NCI-H1436 (cell line): Measurements from ENCODE around the gene SPINT2.

Source experiments
- DNase-seq: peaks from one replicate; lab custom pipeline; 2025; lab: John Stamatoyannopoulos, UW

SPINT2 gene

DNA sequence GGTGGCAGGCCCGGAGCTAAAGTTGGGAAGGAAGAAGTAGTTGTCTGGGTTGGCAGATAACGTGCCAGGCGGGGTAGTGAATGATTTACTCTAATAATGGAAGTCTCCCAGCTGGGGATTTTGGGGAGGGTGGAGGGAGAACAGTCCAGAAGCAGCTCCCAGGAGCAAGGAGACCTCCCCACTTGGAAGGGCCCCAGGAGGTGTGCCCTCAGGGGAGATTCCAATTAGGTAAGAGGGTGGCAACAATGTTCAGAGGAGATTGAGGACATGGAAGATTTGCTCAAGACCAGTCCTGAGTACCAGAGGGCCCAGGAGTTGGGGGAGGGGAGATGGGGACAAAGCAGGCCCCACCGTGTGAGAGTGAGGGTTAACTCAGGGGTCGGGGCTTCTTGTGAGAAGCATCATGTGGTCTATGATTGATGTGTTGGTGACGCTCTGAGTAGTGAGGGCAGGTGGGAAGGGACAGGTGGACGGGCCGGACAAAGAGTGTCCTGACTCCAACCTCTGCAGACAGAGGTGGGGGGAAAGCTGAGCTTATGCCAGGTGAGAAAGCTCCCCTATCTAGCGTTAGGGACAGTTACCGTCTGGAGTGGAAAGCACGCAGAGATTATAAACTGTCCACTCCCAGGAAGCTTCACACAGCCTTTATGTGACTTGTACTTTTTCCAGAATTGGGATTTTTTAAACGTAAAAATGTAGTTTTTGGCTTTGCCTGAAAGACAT, 3.5 kb downstream of the SPINT2 start:
- DNase-seq = no peak

GRCh38 chr19:38268539-38268938, 4.2 kb downstream of the SPINT2 start:
- DNase-seq = no peak

DNA sequence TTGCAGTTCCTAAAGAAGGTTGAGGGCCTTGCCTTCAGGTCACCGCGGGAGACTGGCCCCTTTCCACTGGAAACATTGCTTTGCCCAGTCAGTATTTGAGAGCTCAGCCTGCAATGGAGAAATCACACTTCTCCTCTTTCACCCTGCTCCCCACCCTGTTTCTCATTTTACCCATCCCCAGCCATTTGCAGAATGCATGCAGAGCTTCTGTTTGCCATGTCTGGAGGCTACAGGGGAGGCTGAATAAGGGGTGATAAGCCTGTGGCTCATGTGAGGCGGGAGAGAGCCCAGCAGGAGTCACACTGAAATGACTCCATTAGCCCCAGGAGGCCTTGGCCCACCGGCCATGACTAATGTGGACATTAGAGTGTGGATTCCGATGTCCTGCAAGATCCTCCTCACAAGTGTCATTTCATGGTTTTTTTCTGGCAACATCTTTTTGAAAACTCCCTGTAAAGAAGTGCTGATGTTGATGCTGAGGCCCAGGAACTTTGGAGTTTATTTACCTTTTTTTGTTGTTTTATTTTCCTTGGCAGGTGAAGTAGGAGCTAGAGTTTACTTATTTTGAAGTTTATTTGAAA, 6.3 kb downstream of the SPINT2 start:
- DNase-seq = no peak

DNA sequence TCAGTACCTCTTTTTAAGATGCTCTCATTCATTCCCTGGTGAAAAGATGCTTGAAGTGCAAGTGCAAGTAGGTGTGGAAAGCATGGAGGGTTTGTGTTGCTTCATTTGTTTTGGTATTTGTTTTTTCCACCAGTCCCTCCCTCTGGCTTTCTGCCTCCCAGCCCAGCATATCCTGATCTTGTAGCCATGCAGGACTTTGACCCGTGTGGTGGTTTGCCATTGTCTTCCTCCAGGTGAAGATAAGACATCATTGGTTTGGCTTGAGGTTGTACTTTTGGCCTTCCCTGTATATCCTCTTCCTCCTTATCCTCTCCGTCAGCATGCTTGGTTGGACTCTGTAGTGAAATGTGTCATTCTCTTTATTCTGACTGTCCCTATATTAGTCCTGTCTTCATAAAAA, 9.1 kb downstream of the SPINT2 start:
- no peak for DNase-seq

DNA sequence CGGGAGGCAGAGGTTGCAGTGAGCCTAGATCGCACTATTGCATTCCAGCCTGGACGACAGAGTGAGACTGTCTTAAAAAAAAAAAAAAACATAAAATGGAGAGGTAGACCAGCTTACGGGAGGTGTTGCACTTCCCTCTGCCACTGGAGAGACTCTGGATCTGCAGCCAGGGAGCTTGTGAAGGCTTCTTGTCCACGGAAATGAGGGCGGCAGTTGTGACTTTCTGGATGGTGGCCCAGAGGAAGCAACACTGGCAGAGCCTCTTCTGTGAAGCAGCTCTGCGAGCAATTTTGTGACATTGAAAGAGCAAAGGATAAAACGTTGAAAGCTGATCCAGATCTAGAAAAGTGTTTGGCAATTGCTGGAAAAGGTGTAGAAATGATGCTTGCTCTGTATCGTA, 10.4 kb downstream of the SPINT2 start:
- DNase-seq = no peak

DNA sequence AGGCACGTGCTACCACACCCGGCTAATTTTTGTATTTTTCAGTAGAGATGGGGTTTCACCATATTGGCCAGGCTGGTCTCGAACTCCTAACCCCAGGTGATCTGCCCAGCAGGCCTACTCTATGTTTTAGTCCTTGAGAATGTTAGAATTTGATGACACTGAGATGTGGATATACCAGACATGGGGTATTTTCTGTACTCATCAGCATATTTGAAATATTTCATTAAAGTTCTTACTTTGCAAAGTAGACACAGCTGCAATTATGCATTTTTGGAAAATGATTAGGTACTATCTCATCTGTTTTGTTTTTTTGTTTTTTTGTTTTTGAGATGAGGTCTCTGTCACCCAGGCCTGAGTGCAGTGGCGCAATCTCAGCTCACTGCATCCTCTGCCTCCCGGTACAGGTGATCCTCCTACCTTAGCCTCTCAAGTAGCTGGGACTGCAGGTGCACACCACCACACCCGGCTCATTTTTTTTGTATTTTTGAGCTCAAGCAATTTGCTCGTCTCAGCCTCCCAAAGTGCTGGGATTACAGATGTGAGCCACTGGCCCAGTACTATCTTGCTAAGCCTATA, 12.7 kb downstream of the SPINT2 start:
- DNase-seq = no peak

DNA sequence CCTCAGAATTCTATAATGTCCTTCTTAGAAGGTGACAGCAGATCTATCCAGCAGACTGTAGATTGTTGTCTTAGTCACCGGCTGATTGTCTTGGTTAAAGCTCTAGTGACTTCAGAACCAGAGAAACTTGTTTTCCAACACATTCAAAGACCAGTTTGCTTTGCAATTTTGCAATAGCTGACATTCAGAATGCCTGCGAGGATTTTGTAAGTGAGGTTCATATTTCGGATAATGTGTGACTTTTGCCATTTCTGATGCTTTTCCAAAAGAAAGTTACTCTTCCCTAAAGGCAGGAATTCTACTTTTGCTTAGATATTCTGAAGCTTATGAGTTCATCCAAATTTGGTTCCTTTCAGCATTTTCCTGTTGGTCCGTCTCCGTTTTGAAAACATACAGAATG, 13.2 kb downstream of the SPINT2 start:
- DNase-seq = no peak

DNA sequence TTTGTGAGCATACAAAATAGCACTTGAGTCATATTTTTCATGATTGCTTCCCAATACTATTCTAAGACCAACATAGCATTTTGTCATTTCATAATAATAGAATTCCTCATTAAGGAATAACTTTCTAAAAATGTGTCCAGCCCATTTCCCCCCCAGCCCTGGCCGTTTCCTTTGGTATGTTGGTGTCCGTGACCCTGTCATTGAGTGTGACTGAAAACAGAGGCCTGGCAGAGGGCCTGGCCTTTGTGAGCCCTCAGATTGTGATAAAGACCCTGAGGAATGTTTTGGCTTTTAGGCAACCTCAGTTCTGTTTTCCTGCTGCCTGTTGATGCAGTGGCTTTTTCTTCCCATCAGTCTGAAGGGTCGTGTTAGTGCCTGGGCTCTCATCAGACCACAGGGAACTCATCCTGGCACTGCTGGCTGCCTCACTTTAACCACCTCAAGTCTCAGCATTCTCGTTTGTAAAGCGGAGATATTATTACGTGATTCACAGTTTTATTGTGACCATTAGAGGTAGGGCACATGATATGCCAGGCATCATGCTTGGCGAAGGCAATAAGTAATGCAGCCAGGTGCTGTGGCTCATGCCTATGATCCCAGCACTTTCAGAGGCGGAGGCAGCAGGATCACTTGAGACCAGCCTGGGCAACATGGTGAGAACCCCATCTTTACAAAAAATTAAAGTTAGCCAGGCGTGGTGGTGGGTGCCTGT, 13.8 kb downstream of the SPINT2 start:
- DNase-seq = no peak

- no peak for DNase-seq
These were observed 14.4 kb downstream of the SPINT2 start for GRCh38 chr19:38278751-38279150.

- DNase-seq = no peak
These were observed 15.9 kb downstream of the SPINT2 start for GRCh38 chr19:38280030-38280921.

DNA sequence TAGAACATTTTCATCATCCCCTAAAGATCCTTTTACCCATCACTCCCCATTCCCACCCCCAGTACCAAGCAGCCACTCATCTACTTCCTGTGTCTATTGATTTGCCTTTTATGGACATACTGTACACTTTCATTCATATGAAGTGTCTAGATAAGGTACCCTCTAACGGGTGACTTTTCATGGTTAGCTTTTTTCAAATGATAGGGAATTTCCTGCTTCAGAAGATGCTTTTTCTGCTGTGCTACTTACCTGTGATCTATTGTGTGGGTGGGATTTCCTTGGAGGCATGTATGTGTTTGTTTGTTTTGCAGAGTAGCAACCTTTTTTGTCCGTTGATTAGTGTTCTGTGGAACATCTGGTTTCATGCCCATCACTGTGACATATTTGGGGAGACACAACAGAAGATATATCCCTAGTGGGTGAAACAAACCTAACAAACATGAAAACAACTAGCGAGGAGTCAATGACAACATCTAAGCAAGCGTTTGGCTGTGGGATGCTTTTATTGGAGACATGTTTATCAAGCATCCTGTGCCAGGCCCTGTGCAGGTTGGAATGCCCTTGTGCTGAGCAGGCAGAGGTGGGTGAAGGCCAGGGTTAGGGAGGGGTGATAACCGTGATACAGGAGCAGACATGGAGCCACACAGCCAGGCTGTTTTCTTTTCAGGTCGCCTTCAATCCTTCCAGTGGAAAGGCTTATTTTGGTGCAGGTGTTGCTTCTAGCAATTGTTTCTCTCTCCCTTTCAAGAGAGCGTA, 17.6 kb downstream of the SPINT2 start:
- no peak for DNase-seq

GRCh38 chr19:38283271-38283670, 18.9 kb downstream of the SPINT2 start:
- DNase-seq = no peak

GRCh38 chr19:38284422-38284821, 20.0 kb downstream of the SPINT2 start:
- DNase-seq = no peak

DNA sequence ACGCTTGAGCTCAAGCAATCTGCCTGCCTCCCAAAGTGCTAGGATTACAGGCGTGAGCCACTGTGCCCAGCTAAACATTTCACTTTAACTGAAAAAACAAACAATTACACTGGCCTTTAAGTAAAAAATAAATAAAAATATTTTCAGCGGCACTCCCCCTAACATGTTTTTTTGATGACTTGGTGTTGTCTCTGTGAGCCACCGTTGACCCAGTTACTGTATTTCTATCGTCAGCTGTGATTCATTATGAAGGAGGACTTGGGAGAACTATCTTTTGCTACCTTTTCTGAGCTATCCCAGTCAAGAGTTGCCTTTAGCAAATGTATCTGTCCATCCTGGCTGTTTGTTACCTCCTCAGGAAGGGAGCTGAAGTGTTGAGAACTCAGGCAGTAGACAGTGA, 21.2 kb downstream of the SPINT2 start:
- DNase-seq = no peak

- DNase-seq = no peak
These were observed 23.2 kb downstream of the SPINT2 start for GRCh38 chr19:38287604-38288003.

DNA sequence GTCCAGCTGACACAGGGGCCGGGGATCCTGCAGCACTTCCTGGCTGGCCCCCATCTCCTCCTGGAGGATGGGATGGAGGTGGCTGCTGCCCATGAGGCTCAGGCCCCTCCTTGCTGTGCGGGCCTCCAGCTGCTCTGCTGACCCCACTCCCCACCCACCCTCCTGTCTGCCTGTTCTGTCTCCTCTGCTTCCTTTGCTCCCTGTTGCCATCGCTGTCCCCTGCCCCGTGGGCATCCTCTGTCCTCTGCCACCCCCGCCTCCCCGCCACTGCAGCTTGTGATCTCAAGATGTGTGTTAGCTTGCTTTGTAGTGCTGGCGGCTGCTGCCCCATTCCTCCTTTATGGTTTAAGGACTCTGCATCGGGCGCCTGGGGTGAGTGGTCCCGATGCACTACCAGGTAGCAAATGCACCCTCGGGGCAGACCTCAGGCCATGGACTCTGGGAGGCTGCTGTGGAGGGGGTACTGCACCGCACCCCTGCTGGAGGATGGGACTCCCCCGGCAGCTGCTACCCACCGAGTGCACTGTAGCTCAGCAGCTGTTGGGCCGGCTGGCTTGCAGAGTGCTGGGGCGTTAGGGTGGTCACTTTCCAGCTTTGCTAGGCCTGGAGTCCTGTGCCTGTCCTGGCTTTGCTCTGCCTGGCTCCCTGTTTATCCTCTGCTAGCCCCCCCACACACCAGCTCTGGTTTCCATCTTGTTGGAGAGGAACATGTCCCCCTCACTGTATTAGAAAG, 23.9 kb downstream of the SPINT2 start:
- DNase-seq = no peak

DNA sequence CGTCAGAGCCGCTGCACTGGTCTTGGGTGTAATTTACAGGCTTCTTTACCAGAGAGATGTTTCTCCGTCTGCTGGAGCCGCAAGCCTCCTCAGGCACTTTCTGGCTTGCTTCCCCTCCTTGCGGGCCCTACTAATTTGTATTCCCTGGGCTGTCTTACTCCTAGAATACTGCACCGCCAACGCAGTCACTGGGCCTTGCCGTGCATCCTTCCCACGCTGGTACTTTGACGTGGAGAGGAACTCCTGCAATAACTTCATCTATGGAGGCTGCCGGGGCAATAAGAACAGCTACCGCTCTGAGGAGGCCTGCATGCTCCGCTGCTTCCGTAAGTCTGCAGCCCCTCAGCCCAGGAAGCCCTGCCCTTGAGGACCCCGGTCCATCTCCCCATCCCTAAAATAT, 25.6 kb downstream of the SPINT2 start:
- no peak for DNase-seq

GRCh38 chr19:38290631-38291147, 26.3 kb downstream of the SPINT2 start:
- no peak for DNase-seq

DNA sequence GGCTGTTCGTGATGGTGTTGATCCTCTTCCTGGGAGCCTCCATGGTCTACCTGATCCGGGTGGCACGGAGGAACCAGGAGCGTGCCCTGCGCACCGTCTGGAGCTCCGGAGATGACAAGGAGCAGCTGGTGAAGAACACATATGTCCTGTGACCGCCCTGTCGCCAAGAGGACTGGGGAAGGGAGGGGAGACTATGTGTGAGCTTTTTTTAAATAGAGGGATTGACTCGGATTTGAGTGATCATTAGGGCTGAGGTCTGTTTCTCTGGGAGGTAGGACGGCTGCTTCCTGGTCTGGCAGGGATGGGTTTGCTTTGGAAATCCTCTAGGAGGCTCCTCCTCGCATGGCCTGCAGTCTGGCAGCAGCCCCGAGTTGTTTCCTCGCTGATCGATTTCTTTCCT, 27.5 kb downstream of the SPINT2 start:
- no peak for DNase-seq

DNA sequence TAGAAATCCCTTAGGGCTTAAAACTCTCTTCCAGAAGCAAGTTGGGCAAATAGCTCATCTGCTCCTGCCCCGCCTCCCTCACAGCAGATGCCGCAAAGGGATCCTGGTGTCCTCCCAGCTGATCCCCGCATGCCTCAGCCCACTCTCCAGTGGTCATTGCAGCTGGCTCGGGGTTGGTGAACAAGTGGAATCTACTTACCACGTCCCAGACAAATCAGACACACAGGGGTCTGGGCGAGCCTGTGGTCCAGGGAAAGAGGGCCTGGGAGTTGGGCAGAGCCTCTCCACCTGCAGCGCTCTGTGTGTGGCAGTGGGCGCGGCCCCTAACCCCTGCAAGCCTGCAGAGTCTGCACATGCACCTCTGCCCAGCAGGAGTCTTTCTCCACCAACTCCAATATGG, 28.9 kb downstream of the SPINT2 start:
- no peak for DNase-seq
